Right cardiac atrium (tissue), 5 donors: Measurements from ENCODE around the gene GFM1. TPM values are rescaled to one million over a fixed set of nuclear protein-coding genes. Genes with fewer than 3 reads are reported as not detected.
A peak's percentile ranks its signal among the peaks of the same experiment; 100 is the strongest.

Experiments
- ATAC-seq, 2 donors: fragments of 200-7000 bp; cut with Tn5 transposase; one replicate each; pipeline versions ENCODE4 v1.8.0 to v1.9.1; 2020; ENCODE audit warnings: moderate library complexity in 2 of 2, mild to moderate bottlenecking in 1 of 2
- DNase-seq, 3 donors: peaks; one replicate each; pipeline ENCODE4 v3.0.0-alpha.2; 2020
- H3K27ac ChIP-seq: one replicate; pipeline ENCODE4 v1.5.1; 2013; ENCODE audit warnings: mild to moderate bottlenecking, low read length, control low read depth, moderate library complexity
- H3K27me3 ChIP-seq: one replicate; pipeline ENCODE4 v1.6.1; 2013; ENCODE audit not compliant: control insufficient read depth, insufficient read depth
- H3K4me1 ChIP-seq: one replicate; pipeline ENCODE4 v1.6.1; 2013; ENCODE audit warnings: low read length; ENCODE audit not compliant: control insufficient read depth, insufficient read depth
- H3K4me3 ChIP-seq: one replicate; pipeline ENCODE4 v1.5.1; 2013; ENCODE audit warnings: low read length, control low read depth
- H3K9me3 ChIP-seq: one replicate; pipeline ENCODE4 v1.6.1; 2013; ENCODE audit warnings: low read length; ENCODE audit not compliant: control insufficient read depth
- WGBS: extraction: QIAGEN DNeasy Blood & Tissue Kit; methylation state at CpG from one replicate; pipeline ENCODE4 v1.1.7; 2013; 5-methylcytosine and 5-hydroxymethylcytosine counted together
- intact Hi-C, 4 donors: fragments of 100-400 bp; cut with DNase I; formaldehyde crosslinking; loops; one replicate each; pipeline versions ENCODE4 v1.11.0 to v1.14.0; 2022 to 2023
- polyA plus RNA-seq: library from polyadenylated mRNA; stranded (reverse); fragments of 200-250 nt; gene quantifications from one replicate; pipeline ENCODE4 v1.2.3, GENCODE V29; 2013
- total RNA-seq, 4 donors: library from RNA; stranded (reverse); fragmentation: NEBNext Ultra II Directional; extraction: Animal tissue kit (Norgen Biotek cat#: 25700); gene quantifications; one replicate each; pipeline ENCODE4 v1.2.1, GENCODE V29; 2021
- donor health status: healthy with polysubstance abuse.
- donor health status: DM: no; HTN: yes; CAD: no.
- donor health status: DM: no; HTN: no; CAD: no.
- donor health status: DM: no; HTN: yes; CAD: no; lungs with severe emphysema.
- donor health status: DM: yes; HTN: yes; CAD: no.

Gene GFM1
- total and polyA plus RNA-seq, 5 donors = 25.2 to 51.0 (median 46.2) TPM

DNA sequence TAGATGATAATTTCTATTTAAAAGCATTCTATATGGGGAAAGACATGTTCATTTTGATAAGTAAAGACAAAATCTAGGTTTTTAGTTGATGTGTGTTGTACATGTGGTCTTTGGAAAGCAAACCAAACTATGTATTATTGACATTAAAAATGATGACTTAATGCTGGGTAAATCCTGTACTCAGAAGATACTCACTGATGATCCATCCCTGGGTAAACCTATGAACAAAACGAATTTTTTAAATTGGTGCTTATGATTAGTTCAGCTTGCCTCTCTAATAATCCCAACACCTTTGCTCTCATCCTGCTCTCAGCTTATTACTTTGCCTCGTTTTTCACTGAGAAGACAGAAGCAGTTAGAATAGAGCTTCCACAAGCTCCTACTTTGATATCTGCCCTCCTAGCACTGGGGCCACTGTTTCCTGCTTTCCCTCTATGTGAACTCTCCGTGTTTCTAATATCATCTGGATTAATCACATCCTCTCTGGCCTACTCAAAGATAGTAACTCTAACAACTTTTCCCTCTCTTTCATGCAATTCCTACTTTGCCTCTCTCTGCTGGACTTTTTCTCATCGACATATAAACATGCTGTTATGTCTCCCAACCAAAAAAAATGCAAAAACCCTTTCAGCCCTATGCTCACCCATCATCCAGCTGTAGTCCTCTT is 58.6 kb downstream of the GFM1 start:
- DNase-seq = no peak
- 61% methylated on average over 4 of the region's 4 CpGs for WGBS
- H3K27me3 ChIP-seq = no peaks in the 10 kb centered on the region
- H3K4me3 ChIP-seq = no peak overlapping the region
- no peak for ATAC-seq
- no peaks in the 10 kb centered on the region for H3K9me3 ChIP-seq
- no peaks in the 10 kb centered on the region for H3K4me1 ChIP-seq
- intact Hi-C loops = no loop called here
- no peak overlapping the region for H3K27ac ChIP-seq

GRCh38 chr3:158703566-158703965 is 59.2 kb downstream of the GFM1 start:
- Histone ChIP-seq H3K4me3 (no peak overlapping the region), H3K27ac (no peak overlapping the region), H3K4me1 (no peaks in the 10 kb centered on the region), H3K9me3 (no peaks in the 10 kb centered on the region), H3K27me3 (no peaks in the 10 kb centered on the region)
- DNase-seq (no peak), ATAC-seq (no peak)
- 87% methylated on average over 1 of the region's 1 CpG for WGBS
- intact Hi-C loops = no loop called here

DNA sequence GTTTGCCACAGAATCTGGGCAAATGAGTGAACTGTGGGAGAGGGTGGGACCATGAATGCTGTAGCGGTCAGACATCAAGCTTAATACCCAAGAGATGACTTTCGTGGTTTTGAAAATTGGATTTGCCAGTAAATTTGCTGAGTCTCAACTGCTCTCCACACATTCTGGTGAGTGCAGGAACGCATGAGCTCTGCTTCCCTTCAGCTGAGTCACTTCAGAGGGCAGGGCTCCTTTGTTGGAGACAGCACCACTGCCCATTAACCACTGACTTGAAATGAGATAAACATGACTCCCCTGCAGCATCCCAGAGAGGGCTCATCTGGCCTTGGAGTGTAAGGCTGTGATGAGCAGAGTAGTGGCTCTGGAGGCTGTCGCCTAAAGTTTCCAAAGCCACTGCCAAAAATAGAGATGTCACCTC is 65.3 kb downstream of the GFM1 start:
- intact Hi-C loops = no loop called here
- H3K9me3 ChIP-seq = no peaks in the 10 kb centered on the region
- WGBS = 64% methylated on average over 4 of the region's 4 CpGs
- peak overlapping the region; percentile 1 for H3K27ac ChIP-seq
- DNase-seq (peak in 2 of 3 donors; percentile 32 to 36), ATAC-seq (peak; percentile 45 to 57)
- H3K27me3 ChIP-seq = no peaks in the 10 kb centered on the region
- H3K4me1 ChIP-seq = peaks cover 11% of the 10 kb centered on the region
- H3K4me3 ChIP-seq = no peak overlapping the region

DNA sequence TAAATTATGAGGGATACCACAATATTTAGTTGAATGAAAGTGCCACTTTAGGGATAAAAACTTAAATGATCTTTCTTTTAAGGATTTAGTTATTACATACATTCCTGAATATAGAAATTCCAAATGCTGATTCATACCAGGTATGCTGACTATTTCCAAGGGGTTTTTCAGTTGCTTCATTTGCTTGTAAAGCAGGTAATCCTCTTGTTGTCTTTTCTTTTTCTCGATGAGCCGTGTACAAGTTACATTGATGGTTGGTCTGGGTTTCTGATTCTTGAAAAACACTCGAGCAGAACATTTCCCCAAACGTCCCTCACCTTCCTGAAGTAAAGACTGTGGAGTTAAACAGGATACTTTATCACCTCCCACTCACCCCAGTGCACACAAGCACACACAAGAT is 66.3 kb downstream of the GFM1 start:
- intact Hi-C loops = no loop called here
- Histone ChIP-seq H3K4me1 (peaks cover 11% of the 10 kb centered on the region), H3K4me3 (no peak overlapping the region), H3K9me3 (no peaks in the 10 kb centered on the region), H3K27me3 (no peaks in the 10 kb centered on the region), H3K27ac (no peak overlapping the region)
- WGBS = 82% methylated on average over 4 of the region's 4 CpGs
- DNase-seq (no peak), ATAC-seq (no peak)

DNA sequence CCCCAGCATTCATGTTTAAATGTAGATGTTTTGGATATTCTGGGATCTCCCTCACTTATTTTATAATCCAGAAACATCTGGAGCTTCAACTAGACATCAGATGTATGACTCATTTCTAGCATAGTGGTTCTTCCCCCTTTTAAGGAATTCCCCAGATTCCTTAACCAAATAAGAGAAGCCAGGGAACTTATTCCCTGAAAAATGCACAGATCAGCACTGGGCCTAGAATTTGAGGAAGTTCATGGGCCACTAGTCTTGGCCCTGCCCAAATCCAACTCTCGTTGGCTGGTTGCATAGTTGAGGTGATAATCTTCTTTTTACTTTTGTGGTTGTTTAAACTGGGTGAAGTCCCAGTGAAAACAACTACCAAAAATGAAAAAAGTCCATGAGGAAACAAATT is 67.6 kb downstream of the GFM1 start:
- H3K4me1 ChIP-seq = peaks cover 11% of the 10 kb centered on the region
- 41% methylated on average over 1 of the region's 1 CpG for WGBS
- H3K9me3 ChIP-seq = no peaks in the 10 kb centered on the region
- no peaks in the 10 kb centered on the region for H3K27me3 ChIP-seq
- DNase-seq = peak in 1 of 3 donors; percentile 41
- no peak overlapping the region for H3K4me3 ChIP-seq
- no peak overlapping the region for H3K27ac ChIP-seq
- peak; percentile 8 to 27 for ATAC-seq
- intact Hi-C loops = no loop called here

DNA sequence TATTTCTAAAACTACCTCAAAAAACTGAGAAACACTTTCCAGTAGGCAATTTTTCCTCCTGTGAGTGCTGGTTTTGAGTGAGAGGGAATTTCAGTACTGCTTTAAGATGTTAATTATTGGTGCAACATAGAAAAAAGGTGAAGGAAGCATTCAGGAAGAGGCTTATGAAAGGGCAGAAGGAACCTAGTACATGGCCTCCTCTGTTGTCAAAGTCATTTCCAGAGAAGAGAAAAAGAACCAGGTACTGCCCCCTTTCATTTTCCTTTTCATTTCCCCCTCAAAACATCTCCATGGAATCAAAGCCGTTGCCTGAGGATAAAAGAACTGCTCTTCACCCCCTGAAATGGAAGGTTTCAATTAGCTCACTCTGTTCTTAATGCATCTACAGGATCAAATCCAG is 68.1 kb downstream of the GFM1 start:
- no peaks in the 10 kb centered on the region for H3K27me3 ChIP-seq
- intact Hi-C loops = no loop called here
- ATAC-seq (no peak), DNase-seq (no peak)
- no peak overlapping the region for H3K4me3 ChIP-seq
- H3K27ac ChIP-seq = peak overlapping the region; percentile 1
- H3K4me1 ChIP-seq = peaks cover 14% of the 10 kb centered on the region
- 60% methylated on average over 1 of the region's 1 CpG for WGBS
- H3K9me3 ChIP-seq = no peaks in the 10 kb centered on the region

GRCh38 chr3:158713094-158713499 is 68.8 kb downstream of the GFM1 start:
- peaks cover 14% of the 10 kb centered on the region for H3K4me1 ChIP-seq
- peak overlapping the region; percentile 88 for H3K27ac ChIP-seq
- DNase-seq (peak; percentile 78 to 89 (median 83)), ATAC-seq (peak; percentile 92)
- intact Hi-C loops = no loop called here
- no peak overlapping the region for H3K4me3 ChIP-seq
- 10% methylated on average over 9 of the region's 9 CpGs for WGBS
- no peaks in the 10 kb centered on the region for H3K27me3 ChIP-seq
- no peaks in the 10 kb centered on the region for H3K9me3 ChIP-seq

DNA sequence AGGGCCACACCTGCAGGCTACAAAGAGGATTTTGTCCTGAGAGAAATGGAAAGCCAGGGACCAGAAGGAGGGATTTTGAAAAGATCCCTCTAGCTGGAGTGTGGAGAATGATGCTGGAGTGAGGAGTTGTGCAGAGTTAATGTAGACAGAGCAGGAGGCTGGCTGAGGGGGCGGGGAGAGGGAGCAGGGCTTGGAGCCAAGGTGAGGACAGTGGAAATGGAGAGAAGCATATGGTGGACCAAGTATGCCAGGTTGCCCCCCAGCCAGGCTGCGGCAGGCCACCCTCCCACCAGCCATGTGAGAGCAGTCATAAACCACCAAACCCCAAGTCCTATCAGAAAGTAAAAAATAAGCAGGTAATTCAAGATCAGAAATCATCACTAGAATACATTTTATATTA is 73.2 kb downstream of the GFM1 start:
- 92% methylated on average over 2 of the region's 2 CpGs for WGBS
- Histone ChIP-seq H3K27me3 (no peaks in the 10 kb centered on the region), H3K27ac (peak overlapping the region; percentile 3), H3K4me1 (peaks cover 13% of the 10 kb centered on the region), H3K9me3 (no peaks in the 10 kb centered on the region), H3K4me3 (no peak overlapping the region)
- intact Hi-C loops = no loop called here
- no peak for ATAC-seq
- DNase-seq = peak in 1 of 3 donors; percentile 50

GRCh38 chr3:158718490-158719170 is 74.3 kb downstream of the GFM1 start:
- Histone ChIP-seq H3K27me3 (no peaks in the 10 kb centered on the region), H3K9me3 (no peaks in the 10 kb centered on the region), H3K27ac (no peak overlapping the region), H3K4me1 (peaks cover 14% of the 10 kb centered on the region), H3K4me3 (no peak overlapping the region)
- DNase-seq (no peak), ATAC-seq (peak in 1 of 2 donors; percentile 25)
- intact Hi-C loops = no loop called here
- WGBS = 66% methylated on average over 5 of the region's 5 CpGs

GRCh38 chr3:158722108-158722507 is 77.8 kb downstream of the GFM1 start:
- ATAC-seq (no peak), DNase-seq (no peak)
- intact Hi-C loops = no loop called here
- no peak overlapping the region for H3K4me3 ChIP-seq
- peaks cover 16% of the 10 kb centered on the region for H3K4me1 ChIP-seq
- H3K27ac ChIP-seq = no peak overlapping the region
- 86% methylated on average over 1 of the region's 1 CpG for WGBS
- H3K27me3 ChIP-seq = no peaks in the 10 kb centered on the region
- no peaks in the 10 kb centered on the region for H3K9me3 ChIP-seq

DNA sequence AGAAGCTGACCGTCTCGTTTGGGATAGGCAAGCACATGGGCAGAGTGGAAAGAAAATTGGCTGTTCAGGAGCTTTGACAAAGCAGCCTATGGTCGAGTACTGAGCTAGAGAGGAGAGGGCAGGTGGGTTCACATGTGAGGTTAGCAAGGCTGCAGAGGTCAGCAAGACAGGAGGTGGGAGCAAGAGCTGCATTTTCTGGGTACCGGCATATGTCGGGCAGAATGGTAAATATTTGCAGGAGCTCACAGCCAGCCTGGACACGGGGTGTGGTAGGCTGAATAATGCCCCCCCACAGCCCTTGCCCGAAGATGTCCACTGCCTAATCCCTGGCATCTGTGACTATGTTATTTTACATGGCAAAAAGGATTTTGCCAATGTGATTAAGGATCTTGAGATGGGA is 79.7 kb downstream of the GFM1 start:
- ATAC-seq (no peak), DNase-seq (no peak)
- H3K27ac ChIP-seq = peak overlapping the region; percentile 13
- intact Hi-C loops = no loop called here
- H3K27me3 ChIP-seq = no peaks in the 10 kb centered on the region
- 95% methylated on average over 7 of the region's 7 CpGs for WGBS
- no peaks in the 10 kb centered on the region for H3K9me3 ChIP-seq
- peaks cover 10% of the 10 kb centered on the region for H3K4me1 ChIP-seq
- H3K4me3 ChIP-seq = no peak overlapping the region
